Breast epithelium (tissue), 4 donors: ENCODE data around the gene DYRK1B. TPM values are rescaled to one million over a fixed set of nuclear protein-coding genes. Genes with fewer than 3 reads are reported as not detected.

Experiments used
- DNase-seq, 2 donors: peaks; one replicate each; pipeline ENCODE4 v3.0.0-alpha.2; 2019; ENCODE audit warnings: low spot score in 2 of 2
- H3K27ac ChIP-seq, 2 donors: fragments of 200-600 bp; sonication (generic) in 1 of 2; one replicate each; pipeline ENCODE4 v1.5.1; 2016 to 2019; ENCODE audit warnings: mild to moderate bottlenecking in 1 of 2
- H3K27me3 ChIP-seq, 2 donors: fragments of 200-600 bp; sonication (generic) in 1 of 2; one replicate each; pipeline versions ENCODE4 v1.5.1 to v1.6.0; 2017 to 2019; ENCODE audit warnings: control low read depth in 1 of 2, mild to moderate bottlenecking in 1 of 2
- H3K36me3 ChIP-seq: fragments of 200-600 bp; one replicate; pipeline ENCODE4 v1.5.1; 2019
- H3K4me1 ChIP-seq, 2 donors: fragments of 200-600 bp; sonication (generic); one replicate each; pipeline ENCODE4 v1.5.1; 2016 to 2019; ENCODE audit warnings: control low read depth in 1 of 2
- H3K4me3 ChIP-seq, 3 donors: fragments of 200-600 bp; sonication (generic); 1 replicate in 2 of 3; 2 replicates in 1 of 3; pipeline ENCODE4 v1.5.1; 2016 to 2019; ENCODE audit warnings: mild to moderate bottlenecking in 3 of 3, moderate library complexity in 2 of 3
- H3K9me3 ChIP-seq, 2 donors: fragments of 200-600 bp; sonication (generic) in 1 of 2; one replicate each; pipeline ENCODE4 v1.5.1; 2016 to 2019; ENCODE audit warnings: control low read depth in 1 of 2
- POLR2A ChIP-seq: fragments of 450-650 bp; IDR thresholded peaks from one replicate; pipeline ENCODE4 v1.6.1; 2016; ENCODE audit warnings: antibody characterized with exemption, mild to moderate bottlenecking, moderate library complexity
- POLR2AphosphoS5 ChIP-seq, 3 donors: sonication (generic); formaldehyde crosslinking; IDR thresholded peaks; one replicate each; pipeline ENCODE4 v1.6.1; 2017; ENCODE audit warnings: antibody characterized with exemption in 3 of 3
- intact Hi-C: fragments of 100-400 bp; cut with DNase I; formaldehyde crosslinking; loops from one replicate; pipeline ENCODE4 v1.15.1; 2023; ENCODE audit warnings: low total_unique reads
- total RNA-seq, 3 donors: library from RNA; depleted of rRNA; stranded (reverse); fragments of >200 nt; gene quantifications; one replicate each; pipeline ENCODE4 v1.1.0, GENCODE V29; 2016
- TF ChIP-seq, protein P1 (sequence below), 3 donors: fragments of 450-650 bp; IDR thresholded peaks; one replicate each; pipeline ENCODE4 v1.5.1; 2016 to 2017; ENCODE audit warnings: antibody characterized with exemption in 3 of 3, mild to moderate bottlenecking in 3 of 3, moderate library complexity in 3 of 3

DYRK1B gene
- total RNA-seq, 3 donors from 2014 or later, result 6.2 to 12.1 (median 7.0) TPM

DNA sequence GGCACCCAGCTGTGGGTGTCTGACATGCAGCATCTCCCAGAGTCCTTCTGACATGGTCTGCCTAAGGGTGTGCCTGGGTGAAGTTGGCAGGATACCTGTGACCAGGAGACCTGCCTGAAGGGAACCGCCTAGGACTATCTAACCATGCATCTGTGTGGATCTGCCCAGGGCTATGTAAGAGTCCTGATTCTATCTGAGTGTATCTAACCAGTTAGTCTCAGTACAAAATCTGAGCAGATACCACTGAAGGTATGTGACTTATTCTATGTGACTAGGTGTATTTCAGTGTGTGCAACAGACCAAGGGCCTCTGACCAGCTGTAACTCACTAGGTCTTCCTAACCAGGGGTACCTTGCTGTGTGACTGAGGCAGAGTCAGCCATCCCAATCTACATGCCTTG, 40.4 kb upstream of the DYRK1B start:
- H3K27ac ChIP-seq, result no peak overlapping the region
- H3K27me3 ChIP-seq, result no peaks in the 10 kb centered on the region
- no peaks in the 10 kb centered on the region for H3K9me3 ChIP-seq
- intact Hi-C loops, result no loop called here
- H3K4me3 ChIP-seq, result no peak overlapping the region
- no peaks in the 10 kb centered on the region for H3K36me3 ChIP-seq
- H3K4me1 ChIP-seq, result no peaks in the 10 kb centered on the region
- DNase-seq, result no peak
- TF ChIP-seq POLR2A (no peak), POLR2AphosphoS5 (IDR thresholded peaks at IDR 0.05) (no peak)
- TF ChIP-seq, protein P1, sequence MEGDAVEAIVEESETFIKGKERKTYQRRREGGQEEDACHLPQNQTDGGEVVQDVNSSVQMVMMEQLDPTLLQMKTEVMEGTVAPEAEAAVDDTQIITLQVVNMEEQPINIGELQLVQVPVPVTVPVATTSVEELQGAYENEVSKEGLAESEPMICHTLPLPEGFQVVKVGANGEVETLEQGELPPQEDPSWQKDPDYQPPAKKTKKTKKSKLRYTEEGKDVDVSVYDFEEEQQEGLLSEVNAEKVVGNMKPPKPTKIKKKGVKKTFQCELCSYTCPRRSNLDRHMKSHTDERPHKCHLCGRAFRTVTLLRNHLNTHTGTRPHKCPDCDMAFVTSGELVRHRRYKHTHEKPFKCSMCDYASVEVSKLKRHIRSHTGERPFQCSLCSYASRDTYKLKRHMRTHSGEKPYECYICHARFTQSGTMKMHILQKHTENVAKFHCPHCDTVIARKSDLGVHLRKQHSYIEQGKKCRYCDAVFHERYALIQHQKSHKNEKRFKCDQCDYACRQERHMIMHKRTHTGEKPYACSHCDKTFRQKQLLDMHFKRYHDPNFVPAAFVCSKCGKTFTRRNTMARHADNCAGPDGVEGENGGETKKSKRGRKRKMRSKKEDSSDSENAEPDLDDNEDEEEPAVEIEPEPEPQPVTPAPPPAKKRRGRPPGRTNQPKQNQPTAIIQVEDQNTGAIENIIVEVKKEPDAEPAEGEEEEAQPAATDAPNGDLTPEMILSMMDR (IDR thresholded peaks at IDR 0.05), result no peak

DNA sequence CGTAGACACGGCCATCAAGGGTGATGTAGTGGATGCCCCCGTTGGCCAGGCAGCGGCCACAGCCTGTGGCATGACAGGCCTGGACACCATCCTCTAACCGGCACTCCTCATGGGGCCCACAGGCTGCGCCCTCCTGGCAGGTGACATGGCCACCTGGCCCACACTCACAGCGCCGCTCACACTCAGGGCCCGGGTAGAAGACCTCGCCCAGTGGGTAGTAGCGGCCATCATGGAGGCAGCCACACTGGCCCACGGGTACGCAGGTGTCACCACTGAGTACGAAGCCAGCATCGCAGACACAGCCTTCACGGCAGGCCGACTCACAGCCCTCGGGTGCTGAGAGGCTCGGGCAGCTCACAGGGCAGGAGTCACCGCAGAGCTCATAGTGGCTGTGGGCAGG, 39.4 kb upstream of the DYRK1B start:
- TF ChIP-seq, protein P1 (IDR thresholded peaks at IDR 0.05), result no peak
- TF ChIP-seq POLR2A, result no peak
- TF ChIP-seq POLR2AphosphoS5 (IDR thresholded peaks at IDR 0.05), result no peak
- intact Hi-C loops, result no loop called here
- Histone ChIP-seq H3K27ac (no peak overlapping the region), H3K9me3 (no peaks in the 10 kb centered on the region), H3K36me3 (no peaks in the 10 kb centered on the region), H3K4me3 (no peak overlapping the region), H3K4me1 (no peaks in the 10 kb centered on the region), H3K27me3 (no peaks in the 10 kb centered on the region)
- DNase-seq, result no peak

DNA sequence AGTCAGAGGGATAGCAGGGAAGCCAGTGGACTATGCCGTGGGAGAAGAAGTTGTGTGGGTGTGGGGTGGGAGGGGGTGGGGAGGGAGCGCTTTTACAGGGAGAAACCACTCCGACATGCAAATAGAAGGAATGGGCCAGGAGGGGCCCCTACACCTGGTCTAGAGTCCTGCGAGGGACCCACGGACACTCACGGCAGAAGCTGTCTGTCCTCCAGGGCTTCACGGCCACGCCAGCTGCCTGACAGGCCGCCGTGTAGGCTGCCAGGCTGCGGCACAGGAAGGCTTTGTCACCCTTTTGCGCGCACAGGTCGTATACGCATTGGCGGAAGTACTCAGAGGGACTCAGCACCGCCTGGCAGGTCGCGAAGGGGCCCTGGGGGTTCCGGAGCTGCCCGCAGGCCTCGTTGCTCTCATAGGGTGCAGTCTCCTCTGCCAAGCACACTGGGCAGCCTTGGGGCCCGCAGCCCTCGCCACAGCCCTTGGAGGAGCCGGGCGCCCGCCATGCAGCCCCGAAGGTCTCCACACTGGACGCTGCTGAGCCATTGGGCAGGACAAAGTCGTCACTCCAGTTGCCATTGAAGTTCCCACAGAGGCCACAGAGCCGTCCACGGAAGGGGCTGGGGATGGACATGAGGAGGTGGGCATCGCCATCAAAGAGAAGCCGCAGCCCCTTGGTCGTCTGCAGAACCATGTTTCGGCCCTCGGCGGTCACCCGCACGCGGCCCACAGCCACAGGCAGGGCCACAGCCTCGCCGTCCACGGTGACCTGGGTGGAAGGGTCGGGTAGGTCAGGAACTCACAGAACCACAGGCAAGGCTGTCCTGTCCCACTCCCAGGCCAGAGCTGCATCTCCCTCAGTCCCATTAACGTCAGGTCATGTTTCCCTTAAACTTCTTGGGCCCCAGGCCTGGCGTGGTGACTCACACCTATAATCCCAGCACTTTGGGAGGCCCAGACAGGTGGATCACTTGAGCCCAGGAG, 38.2 kb upstream of the DYRK1B start:
- Histone ChIP-seq H3K4me1 (no peaks in the 10 kb centered on the region), H3K27me3 (no peaks in the 10 kb centered on the region), H3K9me3 (no peaks in the 10 kb centered on the region), H3K27ac (no peak overlapping the region), H3K36me3 (no peaks in the 10 kb centered on the region), H3K4me3 (no peak overlapping the region)
- no peak for DNase-seq
- intact Hi-C loops, result no loop called here
- TF ChIP-seq, protein P1 (IDR thresholded peaks at IDR 0.05), result no peak
- TF ChIP-seq POLR2A (no peak), POLR2AphosphoS5 (IDR thresholded peaks at IDR 0.05) (no peak)

DNA sequence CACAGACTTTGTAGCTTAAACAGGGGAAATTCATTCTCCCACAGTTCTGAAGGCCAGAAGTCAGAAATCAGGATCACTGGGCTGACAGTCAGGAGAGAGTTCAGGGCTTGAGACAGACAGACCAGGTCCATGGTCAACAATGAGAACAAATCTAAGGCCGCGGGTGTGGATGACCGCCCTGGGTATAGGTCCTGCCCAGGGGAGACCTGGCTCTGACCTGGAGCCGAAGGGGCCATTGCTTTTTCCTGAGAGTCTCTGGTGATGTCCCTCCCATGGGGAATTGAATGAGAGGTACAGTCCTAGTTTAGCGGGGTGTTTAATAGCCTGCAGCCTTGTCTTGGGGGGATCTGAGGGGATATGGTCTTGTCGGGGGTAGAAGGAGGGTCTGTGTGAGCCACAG, 37.4 kb upstream of the DYRK1B start:
- Histone ChIP-seq H3K36me3 (no peaks in the 10 kb centered on the region), H3K4me1 (no peaks in the 10 kb centered on the region), H3K4me3 (no peak overlapping the region), H3K27me3 (no peaks in the 10 kb centered on the region), H3K9me3 (no peaks in the 10 kb centered on the region), H3K27ac (no peak overlapping the region)
- DNase-seq, result no peak
- TF ChIP-seq POLR2A (no peak), POLR2AphosphoS5 (IDR thresholded peaks at IDR 0.05) (no peak)
- TF ChIP-seq, protein P1 (IDR thresholded peaks at IDR 0.05), result no peak
- intact Hi-C loops, result no loop called here

DNA sequence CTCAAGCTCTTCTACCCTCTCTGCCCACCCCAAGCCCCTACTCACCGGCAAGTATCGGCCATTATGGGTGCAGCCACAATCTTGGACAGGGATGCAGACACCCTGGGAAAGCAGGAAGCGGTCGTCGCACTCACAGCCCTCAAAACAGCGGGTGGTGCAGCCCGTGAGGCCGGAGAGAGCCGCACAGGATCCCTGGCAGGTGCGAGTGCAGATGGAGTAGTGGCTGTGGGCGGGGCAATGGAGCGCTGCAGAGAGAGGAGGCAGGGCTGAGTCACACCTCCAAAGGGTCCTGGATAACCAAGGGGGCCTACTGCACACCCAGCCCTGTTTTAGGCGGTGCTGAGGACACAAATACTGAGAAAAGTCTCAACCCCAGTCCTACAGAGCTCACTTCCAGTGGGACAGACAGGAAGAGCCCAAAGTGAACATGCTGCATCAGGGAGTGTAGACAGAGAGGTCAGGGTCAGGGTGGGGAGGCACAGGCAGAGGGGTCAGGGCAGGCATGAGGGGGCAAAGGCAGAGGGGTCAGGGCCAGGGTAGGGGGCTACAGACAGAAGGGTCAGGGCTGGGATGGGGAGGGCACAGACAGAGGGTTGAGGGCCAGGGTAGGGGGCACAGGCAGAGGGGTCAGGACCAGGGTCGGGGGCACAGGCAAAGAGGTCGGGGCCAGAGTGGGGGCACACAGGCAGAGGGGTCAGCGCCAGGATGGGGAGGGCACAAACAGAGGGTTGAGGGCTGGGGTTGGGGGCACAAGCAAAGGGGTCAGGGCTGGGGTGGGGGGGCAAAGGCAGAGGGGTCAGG, 36.4 kb upstream of the DYRK1B start:
- H3K27me3 ChIP-seq, result no peaks in the 10 kb centered on the region
- no peak overlapping the region for H3K4me3 ChIP-seq
- H3K4me1 ChIP-seq, result no peaks in the 10 kb centered on the region
- H3K9me3 ChIP-seq, result no peaks in the 10 kb centered on the region
- H3K36me3 ChIP-seq, result no peaks in the 10 kb centered on the region
- no peak overlapping the region for H3K27ac ChIP-seq
- intact Hi-C loops, result no loop called here
- TF ChIP-seq POLR2A (no peak), POLR2AphosphoS5 (IDR thresholded peaks at IDR 0.05) (no peak)
- TF ChIP-seq, protein P1 (IDR thresholded peaks at IDR 0.05), result no peak
- DNase-seq, result no peak
